Measurements from ENCODE around the gene FOXF2.

FOXF2 gene

GRCh38 chr6:1381481-1382330, 7.7 kb upstream of the FOXF2 start:
- Histone ChIP-seq H3K9me3 (no peaks in the 10 kb centered on the region), H3K36me3 (replicated peaks) (no peaks in the 10 kb centered on the region), H3K27me3 (ENCODE audit: low read depth) (peaks cover 44% of the 10 kb centered on the region), H3K4me1 (peaks cover 4% of the 10 kb centered on the region), H3K4me3 (peak overlapping the region; percentile 31)
- DNase-seq (ENCODE audit: low spot score in 2 of 2), result peak; percentile 43 to 83
- in situ Hi-C loops (cut with MboI; ENCODE audit: low sequenced_read_pairs), result loop anchor here (25.0 kb wide), 2 partner anchors 594 to 794 kb away; no protein-coding TSS in a partner anchor

- peak overlapping the region; percentile 21 for H3K4me3 ChIP-seq
- in situ Hi-C loops (cut with MboI; ENCODE audit: low sequenced_read_pairs), result loop anchor here (25.0 kb wide), 2 partner anchors 595 to 795 kb away; no protein-coding TSS in a partner anchor
Measured at GRCh38 chr6:1382331-1382882, 7.0 kb upstream of the FOXF2 start.

GRCh38 chr6:1382883-1383728, 6.3 kb upstream of the FOXF2 start:
- in situ Hi-C loops (cut with MboI; ENCODE audit: low sequenced_read_pairs), result loop anchor here (25.0 kb wide), 2 partner anchors 596 to 796 kb away; no protein-coding TSS in a partner anchor
- no peaks in the 10 kb centered on the region for H3K36me3 ChIP-seq (replicated peaks)
- peaks cover 6% of the 10 kb centered on the region for H3K4me1 ChIP-seq
- peaks cover 30% of the 10 kb centered on the region for H3K27me3 ChIP-seq (ENCODE audit: low read depth)
- H3K4me3 ChIP-seq, result no peak overlapping the region
- H3K9me3 ChIP-seq, result no peaks in the 10 kb centered on the region
- no peak for DNase-seq (ENCODE audit: low spot score in 2 of 2)

More at GRCh38 chr6:1382331-1382882, 7.0 kb upstream of the FOXF2 start:
- Histone ChIP-seq H3K4me1 (peaks cover 4% of the 10 kb centered on the region), H3K27me3 (ENCODE audit: low read depth) (peaks cover 37% of the 10 kb centered on the region), H3K36me3 (replicated peaks) (no peaks in the 10 kb centered on the region), H3K9me3 (no peaks in the 10 kb centered on the region)
- DNase-seq (ENCODE audit: low spot score in 2 of 2), result peak in 1 of 2 experiments; percentile 33

GRCh38 chr6:1383729-1384548, 5.4 kb upstream of the FOXF2 start:
- DNase-seq (ENCODE audit: low spot score in 2 of 2), result no peak
- in situ Hi-C loops (cut with MboI; ENCODE audit: low sequenced_read_pairs), result loop anchor here (25.0 kb wide), 2 partner anchors 597 to 797 kb away; no protein-coding TSS in a partner anchor
- peaks cover 15% of the 10 kb centered on the region for H3K4me1 ChIP-seq
- peaks cover 23% of the 10 kb centered on the region for H3K27me3 ChIP-seq (ENCODE audit: low read depth)
- H3K4me3 ChIP-seq, result no peak overlapping the region
- no peaks in the 10 kb centered on the region for H3K36me3 ChIP-seq (replicated peaks)
- H3K9me3 ChIP-seq, result no peaks in the 10 kb centered on the region

- in situ Hi-C loops (cut with MboI; ENCODE audit: low sequenced_read_pairs), result loop anchor here (25.0 kb wide), 2 partner anchors 597 to 797 kb away; no protein-coding TSS in a partner anchor
- Histone ChIP-seq H3K4me1 (peaks cover 16% of the 10 kb centered on the region), H3K4me3 (no peak overlapping the region), H3K27me3 (ENCODE audit: low read depth) (peaks cover 16% of the 10 kb centered on the region), H3K9me3 (no peaks in the 10 kb centered on the region), H3K36me3 (replicated peaks) (no peaks in the 10 kb centered on the region)
- DNase-seq (ENCODE audit: low spot score in 2 of 2), result no peak
Measured at GRCh38 chr6:1384549-1385128, 4.7 kb upstream of the FOXF2 start.

DNA sequence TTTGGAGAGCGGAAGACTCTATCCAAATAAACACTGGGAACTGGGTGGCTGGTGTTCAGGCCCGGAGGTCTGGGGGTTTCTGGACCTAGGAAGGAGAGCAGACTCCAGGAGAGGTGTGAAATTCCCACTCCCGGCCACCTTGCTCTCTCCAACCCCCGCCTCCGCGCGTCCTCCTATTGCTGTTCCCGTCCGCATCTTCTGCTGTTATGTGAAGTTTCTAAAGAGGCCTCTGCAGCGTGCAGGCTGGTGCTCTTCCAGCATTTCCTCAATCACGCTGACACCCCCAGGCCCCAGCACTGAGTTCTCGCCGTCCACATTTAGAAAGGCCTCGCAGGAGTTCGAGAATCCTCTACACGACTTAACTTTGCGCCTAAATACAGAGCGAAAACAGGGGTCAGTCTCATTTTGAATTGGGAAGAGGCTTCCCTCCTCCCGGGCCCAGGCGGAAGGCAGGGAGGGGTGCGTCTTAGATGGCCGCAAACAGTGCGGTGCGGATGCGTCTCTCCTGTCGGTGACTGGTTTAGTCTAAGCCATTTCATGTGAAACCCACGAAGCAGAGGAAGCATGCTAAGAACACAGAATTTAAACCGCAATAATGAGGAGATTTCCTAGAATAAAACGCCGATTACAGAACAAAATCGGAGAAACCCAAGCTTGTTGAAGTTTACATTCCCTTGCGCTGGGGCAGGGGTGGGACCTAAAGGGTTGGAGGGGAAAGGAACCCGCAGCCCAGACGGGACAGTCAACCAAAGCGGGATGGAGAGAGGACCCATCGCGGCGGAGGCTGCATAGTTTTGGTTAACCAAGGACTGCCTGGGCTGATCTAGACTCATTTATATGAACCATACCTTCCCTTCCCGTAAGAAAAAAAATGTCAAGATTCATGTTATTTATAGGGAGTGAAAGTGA, 4.0 kb upstream of the FOXF2 start:
- H3K4me3 ChIP-seq, result no peak overlapping the region
- H3K9me3 ChIP-seq, result no peaks in the 10 kb centered on the region
- H3K4me1 ChIP-seq, result peaks cover 16% of the 10 kb centered on the region
- H3K36me3 ChIP-seq (replicated peaks), result no peaks in the 10 kb centered on the region
- DNase-seq (ENCODE audit: low spot score in 2 of 2), result no peak
- H3K27me3 ChIP-seq (ENCODE audit: low read depth), result peaks cover 9% of the 10 kb centered on the region
- in situ Hi-C loops (cut with MboI; ENCODE audit: low sequenced_read_pairs), result loop anchor here (25.0 kb wide), 2 partner anchors 598 to 798 kb away; no protein-coding TSS in a partner anchor

DNA sequence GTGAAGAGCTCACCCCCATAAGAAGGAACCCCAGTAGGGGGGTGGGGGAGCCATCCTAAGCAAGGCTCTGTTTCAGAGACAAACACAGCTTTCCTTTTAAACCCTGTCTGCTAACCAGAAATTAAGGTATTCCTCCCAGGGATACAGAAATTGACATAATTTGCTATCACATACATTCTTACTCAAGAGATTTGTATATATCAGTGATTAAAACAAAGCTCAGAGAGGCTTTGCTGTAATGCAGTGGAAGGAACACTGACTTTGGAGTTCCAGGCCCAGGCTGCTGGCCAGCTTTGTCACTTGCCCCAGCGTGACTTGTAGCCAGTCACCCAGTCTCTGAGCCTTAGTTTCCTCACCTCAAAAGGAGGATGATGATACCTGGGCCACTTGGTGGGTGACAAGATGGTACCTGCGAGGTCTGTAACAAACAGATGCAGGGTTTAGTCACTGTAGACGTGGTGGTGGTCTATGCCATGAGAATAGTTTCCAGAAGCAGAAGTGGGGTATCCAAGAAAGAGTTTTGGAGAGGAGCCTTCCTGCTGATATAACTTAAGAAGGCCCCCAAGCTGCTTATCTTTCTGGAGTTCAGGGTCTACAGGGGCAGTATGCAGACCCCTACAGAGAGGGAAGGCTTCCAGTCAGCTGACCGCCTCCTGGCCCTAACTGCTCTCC, 3.2 kb upstream of the FOXF2 start:
- H3K4me3 ChIP-seq, result no peak overlapping the region
- no peak for DNase-seq (ENCODE audit: low spot score in 2 of 2)
- peaks cover 16% of the 10 kb centered on the region for H3K4me1 ChIP-seq
- H3K36me3 ChIP-seq (replicated peaks), result no peaks in the 10 kb centered on the region
- H3K9me3 ChIP-seq, result no peaks in the 10 kb centered on the region
- peaks cover under 1% of the 10 kb centered on the region for H3K27me3 ChIP-seq (ENCODE audit: low read depth)
- in situ Hi-C loops (cut with MboI; ENCODE audit: low sequenced_read_pairs), result loop anchor here (25.0 kb wide), 2 partner anchors 599 to 799 kb away; no protein-coding TSS in a partner anchor

- no peak for DNase-seq (ENCODE audit: low spot score in 2 of 2)
- Histone ChIP-seq H3K4me3 (no peak overlapping the region), H3K9me3 (no peaks in the 10 kb centered on the region), H3K36me3 (replicated peaks) (no peaks in the 10 kb centered on the region), H3K4me1 (peaks cover 12% of the 10 kb centered on the region), H3K27me3 (ENCODE audit: low read depth) (no peaks in the 10 kb centered on the region)
- in situ Hi-C loops (cut with MboI; ENCODE audit: low sequenced_read_pairs), result loop anchor here (25.0 kb wide), 2 partner anchors 600 to 800 kb away; no protein-coding TSS in a partner anchor
Measured at GRCh38 chr6:1387538-1387875, 1.9 kb upstream of the FOXF2 start.

- Histone ChIP-seq H3K9me3 (no peaks in the 10 kb centered on the region), H3K36me3 (replicated peaks) (no peaks in the 10 kb centered on the region), H3K4me1 (peaks cover 12% of the 10 kb centered on the region), H3K4me3 (peak overlapping the region; percentile 34), H3K27me3 (ENCODE audit: low read depth) (no peaks in the 10 kb centered on the region)
- peak; percentile 47 to 58 for DNase-seq (ENCODE audit: low spot score in 2 of 2)
- in situ Hi-C loops (cut with MboI; ENCODE audit: low sequenced_read_pairs), result loop anchor here (25.0 kb wide), 2 partner anchors 601 to 801 kb away; no protein-coding TSS in a partner anchor
Measured at GRCh38 chr6:1387876-1388629, 1.3 kb upstream of the FOXF2 start.

DNA sequence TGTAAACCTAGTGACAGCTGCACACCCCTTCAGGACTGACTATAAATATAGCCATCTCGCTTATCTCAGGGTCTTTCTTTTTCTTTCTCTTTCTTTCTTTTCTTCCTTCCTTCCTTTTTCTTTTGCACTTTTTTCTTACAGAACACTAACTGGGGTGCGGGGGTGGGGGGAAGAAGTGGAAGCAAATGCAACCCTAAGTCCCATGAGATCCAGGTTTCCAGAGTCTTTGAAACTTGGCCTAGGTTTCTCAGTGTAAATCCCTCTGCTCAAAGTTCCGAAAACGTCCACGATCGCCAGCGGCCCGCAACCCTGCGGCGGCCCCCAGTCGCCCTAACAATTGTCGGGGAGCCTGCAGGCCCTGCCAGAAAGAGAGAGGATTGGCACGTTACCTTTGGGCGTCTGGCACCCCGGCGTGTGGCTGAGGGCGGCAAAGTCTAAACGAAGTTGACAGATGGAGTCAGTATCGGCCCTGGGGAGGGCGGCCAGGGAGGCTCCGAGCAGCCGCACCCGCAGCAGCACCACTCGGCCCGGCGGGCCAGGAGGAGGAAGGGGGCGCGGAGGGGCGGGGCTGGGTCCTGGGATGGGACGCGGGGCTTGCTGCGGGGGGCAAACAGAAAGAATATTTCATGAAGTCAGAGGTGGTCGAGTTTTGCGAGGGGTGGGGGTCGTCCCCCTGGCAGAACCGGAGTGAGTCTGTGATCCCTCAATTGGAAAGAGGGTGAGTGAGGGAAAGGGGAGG, 577 bp upstream of the FOXF2 start:
- Histone ChIP-seq H3K9me3 (no peaks in the 10 kb centered on the region), H3K4me3 (peak overlapping the region; percentile 34), H3K27me3 (ENCODE audit: low read depth) (no peaks in the 10 kb centered on the region), H3K36me3 (replicated peaks) (no peaks in the 10 kb centered on the region), H3K4me1 (peaks cover 14% of the 10 kb centered on the region)
- in situ Hi-C loops (cut with MboI; ENCODE audit: low sequenced_read_pairs), result loop anchor here (25.0 kb wide), 2 partner anchors 601 to 801 kb away; no protein-coding TSS in a partner anchor
- peak in 1 of 2 experiments; percentile 53 for DNase-seq (ENCODE audit: low spot score in 2 of 2)
